Lower leg skin (tissue), 3 donors: Measurements from ENCODE around the gene PLAGL2.

Source experiments
- POLR2A ChIP-seq, 2 donors: fragments of 450-650 bp; IDR thresholded peaks; one replicate each; pipeline ENCODE4 v1.6.1; 2016 to 2017; ENCODE audit warnings: antibody characterized with exemption in 2 of 2, mild to moderate bottlenecking in 1 of 2, moderate library complexity in 1 of 2
- TF ChIP-seq, protein P1 (sequence below), 3 donors: fragments of 450-650 bp; IDR thresholded peaks; one replicate each; pipeline ENCODE4 v1.5.1; 2016; ENCODE audit warnings: antibody characterized with exemption in 3 of 3, mild to moderate bottlenecking in 3 of 3, moderate library complexity in 2 of 3

GRCh38 chr20:32244959-32245358 is 37.4 kb upstream of the PLAGL2 start:
- TF ChIP-seq, protein P1, sequence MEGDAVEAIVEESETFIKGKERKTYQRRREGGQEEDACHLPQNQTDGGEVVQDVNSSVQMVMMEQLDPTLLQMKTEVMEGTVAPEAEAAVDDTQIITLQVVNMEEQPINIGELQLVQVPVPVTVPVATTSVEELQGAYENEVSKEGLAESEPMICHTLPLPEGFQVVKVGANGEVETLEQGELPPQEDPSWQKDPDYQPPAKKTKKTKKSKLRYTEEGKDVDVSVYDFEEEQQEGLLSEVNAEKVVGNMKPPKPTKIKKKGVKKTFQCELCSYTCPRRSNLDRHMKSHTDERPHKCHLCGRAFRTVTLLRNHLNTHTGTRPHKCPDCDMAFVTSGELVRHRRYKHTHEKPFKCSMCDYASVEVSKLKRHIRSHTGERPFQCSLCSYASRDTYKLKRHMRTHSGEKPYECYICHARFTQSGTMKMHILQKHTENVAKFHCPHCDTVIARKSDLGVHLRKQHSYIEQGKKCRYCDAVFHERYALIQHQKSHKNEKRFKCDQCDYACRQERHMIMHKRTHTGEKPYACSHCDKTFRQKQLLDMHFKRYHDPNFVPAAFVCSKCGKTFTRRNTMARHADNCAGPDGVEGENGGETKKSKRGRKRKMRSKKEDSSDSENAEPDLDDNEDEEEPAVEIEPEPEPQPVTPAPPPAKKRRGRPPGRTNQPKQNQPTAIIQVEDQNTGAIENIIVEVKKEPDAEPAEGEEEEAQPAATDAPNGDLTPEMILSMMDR (IDR thresholded peaks at IDR 0.05), result no peak
- no peak for TF ChIP-seq POLR2A (IDR thresholded peaks at IDR 0.05)
